ENCODE results near the gene PSMD3. TPM values are rescaled to one million over a fixed set of nuclear protein-coding genes. Genes with fewer than 3 reads are reported as not detected.
A peak's percentile ranks its signal among the peaks of the same experiment; 100 is the strongest.
"Not testable (repeated sequence)": the region's sequence is repeated elsewhere in the genome, so short reads cannot be mapped to it uniquely, and the experiment has no call there.

The PSMD3 gene
- total RNA-seq, 1 donor from 2014 or later: 38.3 TPM

DNA sequence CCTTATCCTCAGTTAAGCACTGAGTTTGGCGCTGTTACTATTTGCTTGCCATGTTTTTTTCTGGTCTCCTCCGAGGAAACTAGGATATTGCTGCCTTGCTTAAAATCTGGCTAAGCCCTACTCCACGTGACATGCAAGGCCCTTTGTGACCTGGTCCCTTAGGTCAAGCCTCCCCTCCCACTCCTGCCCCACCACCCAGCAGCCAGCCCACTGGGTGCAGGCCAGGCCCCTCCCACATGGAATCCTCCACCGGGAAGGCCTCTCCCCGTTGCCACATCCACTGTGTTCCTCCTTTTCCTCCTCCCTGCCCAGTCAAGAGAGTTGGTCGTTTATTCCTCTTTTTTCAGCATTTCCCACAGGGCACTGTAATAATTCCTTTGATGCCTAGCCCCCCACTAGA, 16.2 kb downstream of the PSMD3 start:
- no peak for DNase-seq (ENCODE audit: low spot score)

DNA sequence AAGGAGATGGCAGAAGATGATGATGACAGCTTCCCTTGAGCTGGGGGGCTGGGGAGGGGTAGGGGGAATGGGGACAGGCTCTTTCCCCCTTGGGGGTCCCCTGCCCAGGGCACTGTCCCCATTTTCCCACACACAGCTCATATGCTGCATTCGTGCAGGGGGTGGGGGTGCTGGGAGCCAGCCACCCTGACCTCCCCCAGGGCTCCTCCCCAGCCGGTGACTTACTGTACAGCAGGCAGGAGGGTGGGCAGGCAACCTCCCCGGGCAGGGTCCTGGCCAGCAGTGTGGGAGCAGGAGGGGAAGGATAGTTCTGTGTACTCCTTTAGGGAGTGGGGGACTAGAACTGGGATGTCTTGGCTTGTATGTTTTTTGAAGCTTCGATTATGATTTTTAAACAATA, 16.9 kb downstream of the PSMD3 start:
- DNase-seq (ENCODE audit: low spot score): no peak

DNA sequence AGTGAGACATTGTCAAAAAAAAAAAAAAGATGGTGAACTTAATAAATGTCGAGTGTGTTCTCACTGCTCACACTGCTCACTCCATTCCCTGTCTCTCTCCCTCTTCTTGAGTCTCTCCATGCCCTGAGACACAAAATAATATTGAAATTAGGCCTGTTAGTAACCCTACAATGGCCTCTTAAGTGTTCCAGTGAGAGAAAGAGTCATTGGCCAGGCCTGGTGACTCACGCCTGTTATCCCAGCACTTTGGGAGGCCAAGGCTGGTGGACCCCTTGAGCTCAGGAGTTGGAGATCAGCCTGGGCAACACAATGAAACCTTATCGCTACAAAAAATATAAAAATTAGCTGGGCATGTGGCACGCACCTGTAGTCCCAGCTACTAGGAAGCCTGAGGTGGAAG, 18.5 kb downstream of the PSMD3 start:
- no peak for DNase-seq (ENCODE audit: low spot score)

DNA sequence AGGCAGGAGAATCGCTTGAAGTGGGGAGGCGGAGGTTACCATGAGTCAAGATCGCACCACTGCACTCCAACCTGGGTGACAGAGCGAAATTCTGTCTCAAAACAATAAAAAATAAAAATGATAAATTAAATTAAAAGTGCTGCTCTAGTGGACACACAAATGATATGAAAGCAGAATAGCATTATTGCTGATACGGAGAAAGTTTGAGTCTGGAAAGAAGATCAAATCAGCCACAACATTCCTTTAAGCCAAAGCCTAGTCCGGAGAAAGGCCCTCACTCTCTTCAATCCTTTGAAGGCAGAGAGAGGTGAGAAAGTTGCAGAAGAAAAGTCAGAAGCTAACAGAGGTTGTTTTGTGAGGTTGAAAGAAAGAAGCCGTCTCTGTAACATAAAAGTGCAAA, 19.6 kb downstream of the PSMD3 start:
- DNase-seq (ENCODE audit: low spot score): no peak

DNA sequence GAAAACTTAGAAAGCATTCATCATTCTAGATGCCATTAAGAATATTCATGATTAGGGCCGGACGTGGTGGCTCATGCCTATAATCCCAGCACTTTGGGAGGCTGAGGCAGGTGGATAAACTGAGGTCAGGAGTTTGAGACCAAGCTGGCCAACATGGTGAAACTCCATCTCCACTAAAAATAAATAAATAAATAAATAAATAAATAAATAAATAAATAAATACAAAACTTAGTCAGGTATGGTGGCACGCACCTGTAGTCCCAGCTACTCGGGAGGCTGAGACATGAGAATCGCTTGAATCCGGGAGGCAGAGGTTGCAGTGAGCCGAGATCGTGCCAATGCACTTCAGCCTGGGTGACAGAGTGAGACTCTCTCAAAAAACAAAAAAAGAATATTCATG, 20.7 kb downstream of the PSMD3 start:
- not testable (repeated sequence) for DNase-seq (ENCODE audit: low spot score)

DNA sequence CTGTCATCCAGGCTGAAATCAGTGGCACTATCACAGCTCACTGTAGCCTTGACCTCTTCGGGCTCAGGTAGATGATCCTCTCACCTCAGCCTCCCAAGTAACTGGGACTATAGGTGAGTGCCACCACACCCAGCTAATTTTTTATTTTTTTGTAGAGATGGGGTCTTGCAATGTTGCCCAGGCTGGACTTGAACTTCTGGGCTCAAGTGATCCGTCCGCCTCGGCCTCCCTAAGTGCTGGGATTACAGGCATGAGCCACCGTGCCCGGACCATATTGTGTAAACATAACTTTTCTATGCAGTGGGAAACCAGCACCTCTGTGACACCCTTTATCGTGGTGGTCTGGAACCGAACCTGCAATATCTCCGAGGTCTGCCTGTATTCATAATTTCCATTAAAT, 23.5 kb downstream of the PSMD3 start:
- DNase-seq (ENCODE audit: low spot score): no peak

DNA sequence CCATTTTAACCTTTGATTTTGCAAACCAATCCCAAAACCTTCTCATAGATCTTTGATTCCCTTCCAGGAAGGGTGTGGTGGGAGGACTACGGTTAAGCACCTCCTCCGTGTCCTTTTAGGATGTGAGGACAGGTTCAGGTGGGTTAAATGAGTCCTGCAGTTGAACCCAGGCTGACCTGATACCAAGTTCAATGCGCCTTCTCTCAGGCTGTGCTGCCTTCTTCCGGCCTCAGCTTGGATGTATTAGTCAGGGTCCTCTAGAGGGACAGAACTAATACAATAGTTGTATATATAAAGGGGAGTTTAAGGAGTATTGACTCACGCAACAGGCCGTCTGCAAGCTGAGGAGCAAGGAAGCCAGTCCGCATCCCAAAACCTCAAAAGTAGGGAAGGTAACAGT, 24.1 kb downstream of the PSMD3 start:
- no peak for DNase-seq (ENCODE audit: low spot score)

DNA sequence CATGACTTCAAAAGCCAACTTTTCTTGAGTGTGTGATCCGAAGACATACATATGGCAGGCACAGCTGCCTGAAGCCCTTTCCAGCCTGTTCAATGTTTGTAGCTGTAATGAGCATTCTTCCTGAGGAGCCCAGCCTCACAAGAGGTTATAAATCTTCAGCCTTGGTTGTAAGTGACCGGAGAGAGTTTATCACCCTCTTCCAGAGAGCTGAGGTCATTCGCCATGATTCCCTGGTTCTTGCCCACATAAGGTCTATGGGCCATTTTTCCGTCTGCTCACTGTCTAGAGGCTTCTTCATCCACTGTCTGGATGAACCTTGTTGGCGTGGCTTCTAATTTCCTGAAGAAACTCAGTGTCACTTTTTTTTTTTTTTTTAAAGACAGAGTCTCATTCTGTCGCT, 24.9 kb downstream of the PSMD3 start:
- DNase-seq (ENCODE audit: low spot score): no peak

DNA sequence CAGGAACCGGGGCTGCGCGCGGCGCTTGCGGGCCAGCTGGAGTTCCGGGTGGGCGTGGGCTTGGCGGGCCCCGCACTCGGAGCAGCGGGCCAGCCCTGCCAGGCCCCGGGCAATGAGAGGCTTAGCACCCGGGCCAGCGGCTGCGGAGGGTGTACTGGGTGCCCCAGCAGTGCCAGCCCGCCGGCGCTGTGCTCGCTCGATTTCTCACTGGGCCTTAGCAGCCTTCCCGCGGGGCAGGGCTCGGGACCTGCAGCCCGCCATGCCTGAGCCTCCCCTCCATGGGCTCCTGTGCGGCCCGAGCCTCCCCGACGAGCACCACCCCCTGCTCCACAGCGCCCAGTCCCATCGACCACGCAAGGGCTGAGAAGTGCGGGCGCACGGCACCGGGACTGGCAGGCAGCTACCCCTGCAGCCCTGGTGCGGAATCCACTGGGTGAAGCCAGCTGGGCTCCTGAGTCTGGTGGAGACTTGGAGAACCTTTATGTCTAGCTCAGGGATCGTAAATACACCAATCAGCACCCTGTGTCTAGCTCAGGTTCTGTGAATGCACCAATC, 30.4 kb downstream of the PSMD3 start:
- DNase-seq (ENCODE audit: low spot score): not testable (repeated sequence)

DNA sequence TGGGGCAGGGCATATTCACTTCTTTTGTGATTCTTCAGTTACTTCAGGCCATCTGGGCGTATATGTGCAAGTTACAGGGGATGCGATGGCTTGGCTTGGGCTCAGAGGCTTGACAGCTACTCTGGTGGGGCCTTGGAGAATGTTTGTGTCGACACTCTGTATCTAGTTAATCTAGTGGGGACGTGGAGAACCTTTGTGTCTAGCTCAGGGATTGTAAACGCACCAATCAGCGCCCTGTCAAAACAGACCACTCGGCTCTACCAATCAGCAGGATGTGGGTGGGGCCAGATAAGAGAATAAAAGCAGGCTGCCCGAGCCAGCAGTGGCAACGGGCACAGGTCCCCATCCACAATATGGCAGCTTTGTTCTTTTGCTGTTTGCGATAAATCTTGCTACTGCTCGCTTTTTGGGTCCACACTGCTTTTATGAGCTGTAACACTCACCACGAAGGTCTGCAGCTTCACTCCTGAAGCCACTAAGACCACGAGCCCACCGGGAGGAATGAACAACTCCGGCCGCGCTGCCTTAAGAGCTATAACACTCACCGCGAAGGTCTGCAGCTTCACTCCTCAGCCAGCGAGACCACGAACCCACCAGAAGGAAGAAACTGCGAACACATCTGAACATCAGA, 31.5 kb downstream of the PSMD3 start:
- not testable (repeated sequence) for DNase-seq (ENCODE audit: low spot score)

DNA sequence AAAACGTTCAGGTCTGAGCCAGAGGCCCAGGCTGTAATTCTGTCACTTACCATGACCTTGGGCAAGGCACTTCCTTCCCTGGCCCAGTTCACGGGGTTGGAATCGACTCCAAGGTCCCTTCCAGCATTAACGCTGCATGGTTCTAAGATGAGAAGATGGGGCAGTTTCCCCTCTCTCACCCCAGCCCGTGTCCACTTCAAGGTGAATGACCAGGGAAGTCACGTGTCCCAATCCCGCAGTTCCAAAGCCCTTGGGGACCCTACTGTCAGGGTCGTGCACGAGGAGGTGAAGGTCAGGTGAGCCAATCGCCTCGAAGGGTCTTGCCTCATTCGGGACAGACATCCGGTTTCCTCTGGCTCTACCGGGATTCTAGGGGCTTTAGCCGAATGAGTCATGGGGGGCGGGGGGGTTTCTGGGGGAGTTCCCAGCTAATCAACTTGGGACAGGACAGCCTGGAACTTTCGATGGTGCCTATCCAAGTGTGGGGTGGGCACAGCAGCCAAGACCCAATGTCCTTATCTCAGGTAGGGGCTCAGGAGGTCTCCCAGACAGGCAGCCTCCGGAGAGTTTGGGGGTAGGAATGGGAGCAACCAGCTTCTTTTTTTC, 33.9 kb downstream of the PSMD3 start:
- peak; percentile 56 for DNase-seq (ENCODE audit: low spot score)

DNA sequence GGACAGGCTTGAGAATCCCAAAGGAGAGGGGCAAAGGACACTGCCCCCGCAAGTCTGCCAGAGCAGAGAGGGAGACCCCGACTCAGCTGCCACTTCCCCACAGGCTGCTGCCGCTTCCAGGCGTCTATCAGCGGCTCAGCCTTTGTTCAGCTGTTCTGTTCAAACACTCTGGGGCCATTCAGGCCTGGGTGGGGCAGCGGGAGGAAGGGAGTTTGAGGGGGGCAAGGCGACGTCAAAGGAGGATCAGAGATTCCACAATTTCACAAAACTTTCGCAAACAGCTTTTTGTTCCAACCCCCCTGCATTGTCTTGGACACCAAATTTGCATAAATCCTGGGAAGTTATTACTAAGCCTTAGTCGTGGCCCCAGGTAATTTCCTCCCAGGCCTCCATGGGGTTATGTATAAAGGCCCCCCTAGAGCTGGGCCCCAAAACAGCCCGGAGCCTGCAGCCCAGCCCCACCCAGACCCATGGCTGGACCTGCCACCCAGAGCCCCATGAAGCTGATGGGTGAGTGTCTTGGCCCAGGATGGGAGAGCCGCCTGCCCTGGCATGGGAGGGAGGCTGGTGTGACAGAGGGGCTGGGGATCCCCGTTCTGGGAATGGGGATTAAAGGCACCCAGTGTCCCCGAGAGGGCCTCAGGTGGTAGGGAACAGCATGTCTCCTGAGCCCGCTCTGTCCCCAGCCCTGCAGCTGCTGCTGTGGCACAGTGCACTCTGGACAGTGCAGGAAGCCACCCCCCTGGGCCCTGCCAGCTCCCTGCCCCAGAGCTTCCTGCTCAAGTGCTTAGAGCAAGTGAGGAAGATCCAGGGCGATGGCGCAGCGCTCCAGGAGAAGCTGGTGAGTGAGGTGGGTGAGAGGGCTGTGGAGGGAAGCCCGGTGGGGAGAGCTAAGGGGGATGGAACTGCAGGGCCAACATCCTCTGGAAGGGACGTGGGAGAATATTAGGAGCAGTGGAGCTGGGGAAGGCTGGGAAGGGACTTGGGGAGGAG, 34.7 kb downstream of the PSMD3 start, which contains the start of gene CSF3:
Gene CSF3 (plus strand): TSS at position 436 of the 993 bp plus-strand sequence. CDS start 35 bp downstream, at position 471.
- peak; percentile 27 for DNase-seq (ENCODE audit: low spot score)

DNA sequence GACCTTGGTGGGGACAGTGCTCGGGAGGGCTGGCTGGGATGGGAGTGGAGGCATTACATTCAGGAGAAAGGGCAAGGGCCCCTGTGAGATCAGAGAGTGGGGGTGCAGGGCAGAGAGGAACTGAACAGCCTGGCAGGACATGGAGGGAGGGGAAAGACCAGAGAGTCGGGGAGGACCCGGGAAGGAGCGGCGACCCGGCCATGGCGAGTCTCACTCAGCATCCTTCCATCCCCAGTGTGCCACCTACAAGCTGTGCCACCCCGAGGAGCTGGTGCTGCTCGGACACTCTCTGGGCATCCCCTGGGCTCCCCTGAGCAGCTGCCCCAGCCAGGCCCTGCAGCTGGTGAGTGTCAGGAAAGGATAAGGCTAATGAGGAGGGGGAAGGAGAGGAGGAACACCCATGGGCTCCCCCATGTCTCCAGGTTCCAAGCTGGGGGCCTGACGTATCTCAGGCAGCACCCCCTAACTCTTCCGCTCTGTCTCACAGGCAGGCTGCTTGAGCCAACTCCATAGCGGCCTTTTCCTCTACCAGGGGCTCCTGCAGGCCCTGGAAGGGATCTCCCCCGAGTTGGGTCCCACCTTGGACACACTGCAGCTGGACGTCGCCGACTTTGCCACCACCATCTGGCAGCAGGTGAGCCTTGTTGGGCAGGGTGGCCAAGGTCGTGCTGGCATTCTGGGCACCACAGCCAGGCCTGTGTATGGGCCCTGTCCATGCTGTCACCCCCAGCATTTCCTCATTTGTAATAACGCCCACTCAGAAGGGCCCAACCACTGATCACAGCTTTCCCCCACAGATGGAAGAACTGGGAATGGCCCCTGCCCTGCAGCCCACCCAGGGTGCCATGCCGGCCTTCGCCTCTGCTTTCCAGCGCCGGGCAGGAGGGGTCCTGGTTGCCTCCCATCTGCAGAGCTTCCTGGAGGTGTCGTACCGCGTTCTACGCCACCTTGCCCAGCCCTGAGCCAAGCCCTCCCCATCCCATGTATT, 35.7 kb downstream of the PSMD3 start:
- no peak for DNase-seq (ENCODE audit: low spot score)

DNA sequence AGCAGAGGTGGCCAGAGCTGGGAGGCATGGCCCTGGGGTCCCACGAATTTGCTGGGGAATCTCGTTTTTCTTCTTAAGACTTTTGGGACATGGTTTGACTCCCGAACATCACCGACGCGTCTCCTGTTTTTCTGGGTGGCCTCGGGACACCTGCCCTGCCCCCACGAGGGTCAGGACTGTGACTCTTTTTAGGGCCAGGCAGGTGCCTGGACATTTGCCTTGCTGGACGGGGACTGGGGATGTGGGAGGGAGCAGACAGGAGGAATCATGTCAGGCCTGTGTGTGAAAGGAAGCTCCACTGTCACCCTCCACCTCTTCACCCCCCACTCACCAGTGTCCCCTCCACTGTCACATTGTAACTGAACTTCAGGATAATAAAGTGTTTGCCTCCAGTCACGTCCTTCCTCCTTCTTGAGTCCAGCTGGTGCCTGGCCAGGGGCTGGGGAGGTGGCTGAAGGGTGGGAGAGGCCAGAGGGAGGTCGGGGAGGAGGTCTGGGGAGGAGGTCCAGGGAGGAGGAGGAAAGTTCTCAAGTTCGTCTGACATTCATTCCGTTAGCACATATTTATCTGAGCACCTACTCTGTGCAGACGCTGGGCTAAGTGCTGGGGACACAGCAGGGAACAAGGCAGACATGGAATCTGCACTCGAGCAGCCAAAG, 36.9 kb downstream of the PSMD3 start:
- DNase-seq (ENCODE audit: low spot score): no peak

DNA sequence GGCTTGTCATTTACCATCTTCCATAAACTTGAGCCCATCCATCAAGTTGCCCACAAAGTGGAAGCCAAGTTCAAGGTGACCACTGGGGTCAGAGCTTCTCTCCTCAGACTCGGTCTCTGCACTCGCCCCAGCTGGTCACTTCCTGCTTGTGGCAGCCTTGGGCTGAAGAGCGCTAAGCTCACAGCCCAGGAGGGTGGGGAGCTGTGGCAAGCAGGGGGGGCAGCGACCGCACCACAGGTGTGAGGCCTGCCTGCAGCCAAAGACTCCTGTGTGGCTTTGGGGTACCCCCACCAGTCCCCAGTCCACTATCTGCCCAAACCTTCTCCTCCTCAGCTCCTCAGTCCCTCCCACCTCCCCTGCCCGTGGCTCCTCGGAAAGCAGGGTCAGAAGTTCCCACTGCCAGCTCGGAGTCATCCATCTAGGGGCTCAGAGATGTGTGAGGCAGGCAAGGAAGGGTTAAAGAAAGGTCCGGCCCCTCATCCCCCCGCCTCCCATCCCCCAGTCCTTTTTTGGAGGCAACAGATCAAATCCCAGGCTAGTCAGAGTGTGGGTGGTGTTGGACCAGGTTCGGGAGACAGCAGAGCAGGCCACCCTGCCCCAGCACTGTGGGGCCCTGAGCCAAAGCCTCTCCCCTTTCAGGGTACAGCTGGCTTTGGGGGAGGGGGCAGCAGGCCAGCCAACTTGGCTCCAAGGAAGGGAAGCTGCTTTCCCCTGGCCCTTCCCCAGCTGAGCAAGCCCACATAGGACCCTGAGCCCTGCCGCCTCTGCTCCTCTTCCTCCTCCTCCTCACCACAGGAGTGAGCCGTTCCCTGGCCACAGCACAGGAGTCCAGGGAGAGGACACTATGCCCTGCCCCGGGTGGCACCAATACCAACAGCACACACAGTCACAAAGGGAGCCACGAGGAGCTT, 37.9 kb downstream of the PSMD3 start:
- peak; percentile 71 for DNase-seq (ENCODE audit: low spot score)

DNA sequence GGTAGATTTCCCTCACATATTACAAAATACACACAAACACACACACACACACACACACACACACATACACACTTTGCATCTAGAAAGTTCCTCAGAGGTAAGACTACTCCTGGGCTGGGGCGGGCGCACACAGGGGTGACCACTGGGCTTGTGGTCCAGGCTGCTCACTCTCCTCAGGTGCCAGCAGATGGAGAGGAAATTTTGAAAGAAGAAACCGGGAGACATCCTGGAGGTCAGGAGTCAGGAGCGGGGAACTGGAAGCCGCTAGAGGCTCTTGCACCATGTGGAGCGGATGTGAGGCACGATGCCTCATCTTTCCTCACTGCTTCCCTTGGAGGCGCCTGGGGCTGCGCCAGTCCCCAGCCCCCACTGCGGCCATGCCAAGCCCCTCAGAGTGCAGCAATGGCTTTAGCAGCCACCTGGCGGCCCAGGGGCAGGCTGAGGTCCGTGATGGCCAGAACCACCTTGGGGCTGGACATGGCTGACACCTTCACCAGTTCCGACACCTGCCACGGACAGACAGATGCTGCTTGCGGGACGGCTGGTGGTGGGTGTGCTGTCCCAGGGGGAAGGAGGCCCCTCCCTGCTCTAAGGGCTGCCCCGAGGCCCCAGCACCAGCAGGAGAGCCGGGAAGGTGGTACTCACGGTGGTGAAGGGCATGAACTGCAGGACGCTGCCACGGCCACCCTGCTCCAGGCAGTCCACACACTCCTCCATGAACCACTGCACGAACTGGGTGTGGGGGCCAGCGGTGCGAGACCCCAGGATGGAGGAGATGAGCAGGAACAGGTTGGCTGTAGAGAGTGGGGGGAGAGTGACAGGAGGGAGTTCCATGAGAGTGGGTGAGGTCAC, 38.8 kb downstream of the PSMD3 start:
- DNase-seq (ENCODE audit: low spot score): no peak

DNA sequence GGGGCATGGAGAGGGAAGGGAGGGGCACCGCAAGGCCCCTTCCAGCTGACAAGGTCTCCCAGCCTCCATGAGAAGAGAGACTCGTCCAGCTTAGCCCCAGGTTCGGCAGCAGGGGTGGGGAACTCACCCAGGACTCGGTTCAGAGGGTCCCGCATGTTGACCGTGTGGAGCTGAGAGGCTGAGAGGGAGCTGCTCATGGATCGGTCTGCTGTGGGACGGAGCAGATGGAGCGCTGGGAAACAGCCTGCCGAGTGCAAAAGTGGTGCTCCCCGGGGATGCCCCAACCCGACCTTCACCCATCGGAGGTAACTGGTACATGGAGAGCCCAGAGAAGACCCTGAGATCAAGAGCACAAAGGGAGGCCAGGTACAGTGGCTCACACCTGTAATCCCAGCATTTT, 39.5 kb downstream of the PSMD3 start:
- DNase-seq (ENCODE audit: low spot score): no peak

DNA sequence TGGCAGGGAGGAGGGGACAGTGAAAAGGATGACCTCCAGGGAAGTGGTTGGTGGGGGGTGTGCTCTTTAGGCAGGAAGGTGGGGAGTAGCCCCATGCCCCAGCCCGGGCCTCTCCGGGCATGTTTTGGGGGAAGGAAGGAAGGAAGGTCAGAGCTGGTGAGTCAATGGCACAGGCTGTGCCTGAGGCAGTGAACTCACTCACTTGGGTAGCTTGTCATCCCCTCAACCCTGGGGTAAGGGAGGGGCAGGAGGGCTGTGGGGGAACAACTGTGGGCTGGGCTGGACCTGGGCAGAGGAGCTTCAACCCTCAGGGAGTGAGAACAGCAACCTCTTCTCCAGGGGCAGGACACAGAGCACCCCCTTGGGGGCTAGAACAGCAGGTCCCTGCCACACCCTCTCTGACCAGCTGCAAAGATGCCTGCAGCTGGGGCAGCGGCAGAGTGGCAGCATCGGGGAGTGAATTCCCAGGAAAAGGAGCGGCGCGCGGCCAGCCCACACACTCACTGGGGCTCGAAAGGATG, 40.9 kb downstream of the PSMD3 start:
- DNase-seq (ENCODE audit: low spot score): peak; percentile 24
